B cell (primary cell): ENCODE measurements around the gene STAT4.

Source experiments
- EZH2 ChIP-seq: IDR thresholded peaks from 2 replicates; pipeline ENCODE4 v1.6.1; 2012; ENCODE audit warnings: borderline replicate concordance, low read depth, mild to moderate bottlenecking, moderate library complexity, low read length; ENCODE audit not compliant: insufficient read depth, poor library complexity, severe bottlenecking
- TF ChIP-seq, protein P1 (sequence below): fragments of 200-600 bp; IDR thresholded peaks from one replicate; pipeline ENCODE4 v1.8.0; 2022; ENCODE audit warnings: antibody characterized with exemption, mild to moderate bottlenecking

DNA sequence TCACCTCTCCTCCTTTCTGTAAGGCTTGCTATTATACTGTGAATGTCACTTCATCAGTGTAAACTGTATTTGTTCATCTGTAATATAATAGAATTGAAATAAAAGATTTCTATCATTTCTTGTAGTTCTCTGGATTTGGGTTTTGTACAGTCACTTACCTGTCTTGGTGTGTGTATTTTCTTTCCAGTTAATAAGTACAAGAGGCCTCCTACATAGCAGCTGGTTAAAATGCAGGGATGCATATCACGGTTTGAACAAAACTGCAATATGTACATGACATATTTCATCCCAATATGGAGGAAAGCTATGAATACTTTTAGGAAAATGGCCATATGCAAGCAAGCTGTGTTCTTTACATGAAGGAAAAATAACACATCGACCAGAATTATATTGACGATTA is 131.4 kb downstream of the STAT4 start:
- TF ChIP-seq, protein P1, sequence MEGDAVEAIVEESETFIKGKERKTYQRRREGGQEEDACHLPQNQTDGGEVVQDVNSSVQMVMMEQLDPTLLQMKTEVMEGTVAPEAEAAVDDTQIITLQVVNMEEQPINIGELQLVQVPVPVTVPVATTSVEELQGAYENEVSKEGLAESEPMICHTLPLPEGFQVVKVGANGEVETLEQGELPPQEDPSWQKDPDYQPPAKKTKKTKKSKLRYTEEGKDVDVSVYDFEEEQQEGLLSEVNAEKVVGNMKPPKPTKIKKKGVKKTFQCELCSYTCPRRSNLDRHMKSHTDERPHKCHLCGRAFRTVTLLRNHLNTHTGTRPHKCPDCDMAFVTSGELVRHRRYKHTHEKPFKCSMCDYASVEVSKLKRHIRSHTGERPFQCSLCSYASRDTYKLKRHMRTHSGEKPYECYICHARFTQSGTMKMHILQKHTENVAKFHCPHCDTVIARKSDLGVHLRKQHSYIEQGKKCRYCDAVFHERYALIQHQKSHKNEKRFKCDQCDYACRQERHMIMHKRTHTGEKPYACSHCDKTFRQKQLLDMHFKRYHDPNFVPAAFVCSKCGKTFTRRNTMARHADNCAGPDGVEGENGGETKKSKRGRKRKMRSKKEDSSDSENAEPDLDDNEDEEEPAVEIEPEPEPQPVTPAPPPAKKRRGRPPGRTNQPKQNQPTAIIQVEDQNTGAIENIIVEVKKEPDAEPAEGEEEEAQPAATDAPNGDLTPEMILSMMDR = no peak
- TF ChIP-seq EZH2 = no peak
